ENCODE data around the gene KCNH1.
A peak's percentile ranks its signal among the peaks of the same experiment; 100 is the strongest.

Gene KCNH1

GRCh38 chr1:211133836-211134669 is at the start of gene KCNH1:
Gene KCNH1 (minus strand): TSS chr1:211134148. CDS start chr1:211133945, 203 bp downstream.
- peak; percentile 60 for DNase-seq (ENCODE audit: low read depth)
- H3K4me3 ChIP-seq (ENCODE audit: control insufficient read depth, low read depth, low read length) = peak within 1 kb of the TSS; percentile 23
- peak; percentile 43 for TF ChIP-seq CTCF (conservative IDR thresholded peaks at IDR 0.05; ENCODE audit: control insufficient read depth, insufficient read depth, low read depth, low read length)

GRCh38 chr1:211182746-211183145 is 48.8 kb upstream of the KCNH1 start:
- no peak for TF ChIP-seq CTCF (conservative IDR thresholded peaks at IDR 0.05; ENCODE audit: control insufficient read depth, insufficient read depth, low read depth, low read length)
- no peak for DNase-seq (ENCODE audit: low read depth)
- no peak overlapping the region for H3K4me3 ChIP-seq (ENCODE audit: control insufficient read depth, low read depth, low read length)

GRCh38 chr1:211174375-211174774 is 40.4 kb upstream of the KCNH1 start:
- H3K4me3 ChIP-seq (ENCODE audit: control insufficient read depth, low read depth, low read length) = no peak overlapping the region
- TF ChIP-seq CTCF (conservative IDR thresholded peaks at IDR 0.05; ENCODE audit: control insufficient read depth, insufficient read depth, low read depth, low read length) = no peak
- DNase-seq (ENCODE audit: low read depth) = peak; percentile 28

- H3K4me3 ChIP-seq (ENCODE audit: control insufficient read depth, low read depth, low read length) = no peak overlapping the region
- DNase-seq (ENCODE audit: low read depth) = no peak
- TF ChIP-seq CTCF (conservative IDR thresholded peaks at IDR 0.05; ENCODE audit: control insufficient read depth, insufficient read depth, low read depth, low read length) = no peak
These were observed 38.7 kb upstream of the KCNH1 start for GRCh38 chr1:211172657-211173056.

GRCh38 chr1:211169353-211169752 is 35.4 kb upstream of the KCNH1 start:
- no peak for DNase-seq (ENCODE audit: low read depth)
- TF ChIP-seq CTCF (conservative IDR thresholded peaks at IDR 0.05; ENCODE audit: control insufficient read depth, insufficient read depth, low read depth, low read length) = no peak
- no peak overlapping the region for H3K4me3 ChIP-seq (ENCODE audit: control insufficient read depth, low read depth, low read length)

- no peak overlapping the region for H3K4me3 ChIP-seq (ENCODE audit: control insufficient read depth, low read depth, low read length)
- DNase-seq (ENCODE audit: low read depth) = no peak
- TF ChIP-seq CTCF (conservative IDR thresholded peaks at IDR 0.05; ENCODE audit: control insufficient read depth, insufficient read depth, low read depth, low read length) = no peak
These were observed 24.9 kb upstream of the KCNH1 start for GRCh38 chr1:211158866-211159265.
